ENCODE results near the gene RPL4. TPM values are rescaled to one million over a fixed set of nuclear protein-coding genes. Genes with fewer than 3 reads are reported as not detected.

The RPL4 gene
- total and polyA plus RNA-seq, 9 of the 15 experiments (the other 6 are each of a cell fraction or from before 2014, with no cell fraction given), result 2,055 to 7,760 (median 5,069) TPM

DNA sequence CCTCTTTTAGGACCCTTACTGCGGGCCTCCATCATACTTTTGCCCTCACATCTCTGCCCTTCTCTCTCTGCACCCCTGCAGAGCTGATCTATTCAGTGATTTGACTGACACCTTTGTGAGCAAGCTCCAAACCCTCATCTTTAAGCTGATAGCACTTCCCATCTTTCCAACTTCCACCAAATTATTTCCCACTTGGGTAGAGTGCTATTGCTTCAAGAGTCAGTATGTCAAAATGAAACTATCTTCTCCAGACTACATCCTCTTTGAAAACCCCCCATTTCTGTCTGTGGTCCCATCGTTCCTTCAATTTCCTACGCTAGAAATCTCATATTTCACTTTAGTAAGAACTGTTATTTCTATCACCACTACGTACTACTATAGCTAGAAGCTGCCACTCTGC is 20.2 kb upstream of the RPL4 start:
- Histone ChIP-seq H4K20me1 (replicated peaks; ENCODE audit: control insufficient read depth, insufficient read depth, low read length) (no peaks in the 10 kb centered on the region), H3K4me1 (replicated peaks in 1 of 2; ENCODE audit: control insufficient read depth in 2 of 2, insufficient read depth in 2 of 2, low read length in 2 of 2) (no peaks in the 10 kb centered on the region), H3K79me2 (ENCODE audit: control insufficient read depth, insufficient read depth, low read length) (no peaks in the 10 kb centered on the region), H3K9me1 (ENCODE audit: control insufficient read depth, insufficient read depth, low read length) (no peaks in the 10 kb centered on the region), H3K9me3 (replicated peaks; ENCODE audit: control insufficient read depth, insufficient read depth, low read depth, low read length) (no peaks in the 10 kb centered on the region), H3K36me3 (ENCODE audit: control insufficient read depth, insufficient read depth, low read length) (peaks cover 83% of the 10 kb centered on the region), H3K4me3 (no peak overlapping the region), H3K9ac (ENCODE audit: insufficient read depth in 1 of 2, low read depth in 2 of 2, low read length in 2 of 2) (no peak overlapping the region), H3K27me3 (ENCODE audit: control insufficient read depth in 2 of 2, insufficient read depth in 2 of 2, low read length in 2 of 2) (no peaks in the 10 kb centered on the region), H2AFZ (ENCODE audit: low read depth, low read length) (no peak overlapping the region), H3K4me2 (ENCODE audit: insufficient read depth, low read length) (no peak overlapping the region), H3K27ac (ENCODE audit: extremely low read depth, low read depth, low read length) (no peak overlapping the region)
- CTCF ChIA-PET (ENCODE audit: low intra/inter-chr PET ratio), result no interaction called here
- POLR2A ChIA-PET, result interaction anchor here (0.8 to 1.1 kb wide), 3 partner anchors 18 to 84 kb away, joined by 3 read pairs; no protein-coding TSS in a partner anchor
- intact Hi-C loops (cut with micrococcal nuclease), result no loop called here
- in situ Hi-C loops (cut with MboI), result no loop called here
- BruUV-seq (replicated peaks), result no TSS peak
- DNase-seq (ENCODE audit: extremely low read depth in 1 of 4, low spot score in 3 of 4) (no peak), FAIRE-seq (no peak), ATAC-seq (no peak)
- WGBS (ENCODE audit: insufficient coverage, low coverage, missing lambda C conversion rate), result 55% methylated on average over 4 of the region's 4 CpGs
- TF ChIP-seq, protein P1, sequence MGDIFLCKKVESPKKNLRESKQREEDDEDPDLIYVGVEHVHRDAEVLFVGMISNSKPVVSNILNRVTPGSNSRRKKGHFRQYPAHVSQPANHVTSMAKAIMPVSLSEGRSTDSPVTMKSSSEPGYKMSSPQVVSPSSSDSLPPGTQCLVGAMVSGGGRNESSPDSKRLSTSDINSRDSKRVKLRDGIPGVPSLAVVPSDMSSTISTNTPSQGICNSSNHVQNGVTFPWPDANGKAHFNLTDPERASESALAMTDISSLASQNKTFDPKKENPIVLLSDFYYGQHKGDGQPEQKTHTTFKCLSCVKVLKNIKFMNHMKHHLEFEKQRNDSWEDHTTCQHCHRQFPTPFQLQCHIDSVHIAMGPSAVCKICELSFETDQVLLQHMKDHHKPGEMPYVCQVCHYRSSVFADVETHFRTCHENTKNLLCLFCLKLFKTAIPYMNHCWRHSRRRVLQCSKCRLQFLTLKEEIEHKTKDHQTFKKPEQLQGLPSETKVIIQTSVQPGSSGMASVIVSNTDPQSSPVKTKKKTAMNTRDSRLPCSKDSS (IDR thresholded peaks at IDR 0.05; ENCODE audit: low read depth, partially characterized antibody), result no peak
- no peak for TF ChIP-seq MTA3 (IDR thresholded peaks at IDR 0.05; ENCODE audit: borderline replicate concordance)
- TF ChIP-seq ZNF778 (CRISPR knock-in tag; IDR thresholded peaks at IDR 0.05), result no peak
- TF ChIP-seq KAT8 (IDR thresholded peaks at IDR 0.05; ENCODE audit: low read depth), result no peak
- no peak for TF ChIP-seq RBM14 (IDR thresholded peaks at IDR 0.05; ENCODE audit: borderline replicate concordance, insufficient read depth, low read depth, low read length)
- TF ChIP-seq, protein P2, sequence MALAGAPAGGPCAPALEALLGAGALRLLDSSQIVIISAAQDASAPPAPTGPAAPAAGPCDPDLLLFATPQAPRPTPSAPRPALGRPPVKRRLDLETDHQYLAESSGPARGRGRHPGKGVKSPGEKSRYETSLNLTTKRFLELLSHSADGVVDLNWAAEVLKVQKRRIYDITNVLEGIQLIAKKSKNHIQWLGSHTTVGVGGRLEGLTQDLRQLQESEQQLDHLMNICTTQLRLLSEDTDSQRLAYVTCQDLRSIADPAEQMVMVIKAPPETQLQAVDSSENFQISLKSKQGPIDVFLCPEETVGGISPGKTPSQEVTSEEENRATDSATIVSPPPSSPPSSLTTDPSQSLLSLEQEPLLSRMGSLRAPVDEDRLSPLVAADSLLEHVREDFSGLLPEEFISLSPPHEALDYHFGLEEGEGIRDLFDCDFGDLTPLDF (CRISPR knock-in tag; IDR thresholded peaks at IDR 0.05), result no peak
- TF ChIP-seq ZNF174 (CRISPR knock-in tag; IDR thresholded peaks at IDR 0.05), result no peak
- no peak for TF ChIP-seq MTF1 (CRISPR knock-in tag; IDR thresholded peaks at IDR 0.05; ENCODE audit: borderline replicate concordance)
- no peak for TF ChIP-seq E2F5 (CRISPR knock-in tag; IDR thresholded peaks at IDR 0.05)
- no peak for TF ChIP-seq TCF3 (CRISPR knock-in tag; IDR thresholded peaks at IDR 0.05)
- no peak for TF ChIP-seq TFAM (CRISPR knock-in tag; conservative IDR thresholded peaks at IDR 0.05)
- TF ChIP-seq TEAD2 (tag; IDR thresholded peaks at IDR 0.05), result no peak
- TF ChIP-seq SUPT5H (IDR thresholded peaks at IDR 0.05), result no peak
- no peak for TF ChIP-seq TAF9B (IDR thresholded peaks at IDR 0.05; ENCODE audit: partially characterized antibody)
